Endometrial microvascular endothelial cells (primary cell): ENCODE data around the gene CPXM2. TPM values are rescaled to one million over a fixed set of nuclear protein-coding genes. Genes with fewer than 3 reads are reported as not detected.

Experiments used
- in situ Hi-C: cut with HindIII; loops from 2 replicates; pipeline ENCODE4 v1.10.0; 2017; ENCODE audit warnings: low sequenced_read_pairs, low pct_unique_long_range_greater_than_20kb; ENCODE audit errors: inconsistent ontology term
- total RNA-seq: library from RNA; depleted of rRNA; stranded (reverse); fragments of >200 nt; gene quantifications from one replicate; pipeline ENCODE4 v1.2.3, GENCODE V29; 2015; ENCODE audit errors: inconsistent ontology term

The CPXM2 gene
- total RNA-seq, 1 donor from 2014 or later = not detected

GRCh38 chr10:123858077-123858681 lies 33.4 kb downstream of the CPXM2 start:
- in situ Hi-C loops = no loop called here

GRCh38 chr10:123857616-123858015 lies 34.0 kb downstream of the CPXM2 start:
- in situ Hi-C loops = no loop called here

GRCh38 chr10:123855008-123855684 lies 36.5 kb downstream of the CPXM2 start:
- in situ Hi-C loops = no loop called here

- in situ Hi-C loops = no loop called here
Observed at GRCh38 chr10:123854498-123854897, 37.1 kb downstream of the CPXM2 start.

- in situ Hi-C loops = no loop called here
Observed at GRCh38 chr10:123854003-123854402, 37.6 kb downstream of the CPXM2 start.

- in situ Hi-C loops = no loop called here
Observed at GRCh38 chr10:123852411-123852951, 39.1 kb downstream of the CPXM2 start.

GRCh38 chr10:123848564-123849457 lies 42.8 kb downstream of the CPXM2 start:
- in situ Hi-C loops = no loop called here

- in situ Hi-C loops = no loop called here
Observed at GRCh38 chr10:123847686-123848432, 43.7 kb downstream of the CPXM2 start.

GRCh38 chr10:123843835-123844234 lies 47.8 kb downstream of the CPXM2 start:
- in situ Hi-C loops = no loop called here

- in situ Hi-C loops = no loop called here
Observed at GRCh38 chr10:123842692-123843385, 48.8 kb downstream of the CPXM2 start.

- in situ Hi-C loops = no loop called here
Observed at GRCh38 chr10:123841560-123841959, 50.0 kb downstream of the CPXM2 start.

GRCh38 chr10:123841115-123841514 lies 50.5 kb downstream of the CPXM2 start:
- in situ Hi-C loops = no loop called here

GRCh38 chr10:123840714-123841113 lies 50.9 kb downstream of the CPXM2 start:
- in situ Hi-C loops = no loop called here

- in situ Hi-C loops = no loop called here
Observed at GRCh38 chr10:123838596-123839310, 52.9 kb downstream of the CPXM2 start.

GRCh38 chr10:123837756-123838155 lies 53.9 kb downstream of the CPXM2 start:
- in situ Hi-C loops = no loop called here

GRCh38 chr10:123836418-123837145 lies 55.0 kb downstream of the CPXM2 start:
- in situ Hi-C loops = no loop called here

GRCh38 chr10:123835575-123835974 lies 56.0 kb downstream of the CPXM2 start:
- in situ Hi-C loops = no loop called here
